OCI-LY1 (cell line): ENCODE results near the gene CPLX1.

ENCODE experiments used
- H2AFZ ChIP-seq: fragments of 200-600 bp; sonication (generic), shearing (Covaris generic); 2 replicates; pipeline ENCODE4 v1.6.0; 2014; ENCODE audit warnings: antibody characterized with exemption, mild to moderate bottlenecking, low read length
- H3F3A ChIP-seq: fragments of 200-600 bp; sonication (generic), shearing (Covaris generic); 2 replicates; pipeline ENCODE4 v1.6.0; 2014; ENCODE audit warnings: mild to moderate bottlenecking, antibody characterized with exemption, low read length, moderate library complexity; ENCODE audit not compliant: insufficient read depth
- H3K27ac ChIP-seq: fragments of 200-600 bp; sonication (generic); 2 replicates; pipeline ENCODE4 v1.5.1; 2014; ENCODE audit warnings: low read length, mixed run types, mild to moderate bottlenecking, low read depth; ENCODE audit not compliant: poor library complexity, severe bottlenecking
- H3K27me3 ChIP-seq: fragments of 200-600 bp; sonication (generic); 2 replicates; pipeline ENCODE4 v1.6.0; 2014; ENCODE audit warnings: antibody characterized with exemption, mild to moderate bottlenecking, low read length, moderate library complexity; ENCODE audit not compliant: insufficient read depth
- H3K36me3 ChIP-seq: fragments of 200-600 bp; sonication (generic); 2 replicates; pipeline ENCODE4 v1.6.1; 2014; ENCODE audit warnings: mild to moderate bottlenecking, antibody characterized with exemption, low read length, moderate library complexity, mixed read lengths; ENCODE audit not compliant: insufficient read depth
- H3K4me1 ChIP-seq: fragments of 200-600 bp; sonication (generic); 2 replicates; pipeline ENCODE4 v1.5.1; 2014; ENCODE audit warnings: mild to moderate bottlenecking, low read length, moderate library complexity; ENCODE audit not compliant: insufficient read depth, severe bottlenecking
- H3K4me2 ChIP-seq: fragments of 200-600 bp; sonication (generic), shearing (Covaris generic); 2 replicates; pipeline ENCODE4 v1.6.1; 2014; ENCODE audit warnings: low read length
- H3K4me3 ChIP-seq: fragments of 200-600 bp; sonication (generic); 2 replicates; pipeline ENCODE4 v1.5.1; 2014; ENCODE audit warnings: low read length, low read depth, mild to moderate bottlenecking, mixed read lengths; ENCODE audit not compliant: poor library complexity, severe bottlenecking
- H3K79me2 ChIP-seq: fragments of 200-600 bp; shearing (Covaris generic); 2 replicates; pipeline ENCODE4 v1.6.1; 2016; ENCODE audit warnings: mixed run types, low read length, mixed read lengths; ENCODE audit not compliant: insufficient read depth
- H3K9ac ChIP-seq: fragments of 200-600 bp; sonication (generic), shearing (Covaris generic); 2 replicates; pipeline ENCODE4 v1.6.1; 2014; ENCODE audit warnings: mild to moderate bottlenecking, low read length, mixed read lengths
- H3K9me2 ChIP-seq: fragments of 200-600 bp; sonication (generic), shearing (Covaris generic); 2 replicates; pipeline ENCODE4 v1.6.1; 2014; ENCODE audit warnings: low read depth, mild to moderate bottlenecking, low read length, mixed read lengths
- H3K9me3 ChIP-seq: fragments of 200-600 bp; shearing (Covaris generic); 2 replicates; pipeline ENCODE4 v1.6.1; 2014; ENCODE audit warnings: low read length, mixed read lengths
- H4K20me1 ChIP-seq: fragments of 200-600 bp; sonication (generic), shearing (Covaris generic); 2 replicates; pipeline ENCODE4 v1.6.0; 2016; ENCODE audit warnings: mild to moderate bottlenecking, low read length; ENCODE audit not compliant: insufficient read depth
- CTCF ChIP-seq: fragments of 200-600 bp; sonication (generic), shearing (Covaris generic); IDR thresholded peaks from 2 replicates; pipeline ENCODE4 v1.5.1; 2017; ENCODE audit warnings: mild to moderate bottlenecking, antibody characterized with exemption, low read length, moderate library complexity, mixed read lengths
- EZH2 ChIP-seq: fragments of 200-600 bp; sonication (generic), shearing (Covaris generic); IDR thresholded peaks from 2 replicates; pipeline ENCODE4 v1.8.0; 2017; ENCODE audit warnings: borderline replicate concordance, mixed run types, mild to moderate bottlenecking, antibody characterized with exemption, low read length, moderate library complexity, mixed read lengths

CPLX1 gene

GRCh38 chr4:788006-788635 is 37.8 kb downstream of the CPLX1 start:
- H3K79me2 ChIP-seq: no peaks in the 10 kb centered on the region
- H3K36me3 ChIP-seq: no peaks in the 10 kb centered on the region
- H3K9ac ChIP-seq: no peak overlapping the region
- no peak overlapping the region for H3K4me2 ChIP-seq
- H3K27me3 ChIP-seq: no peaks in the 10 kb centered on the region
- H3F3A ChIP-seq: no peaks in the 10 kb centered on the region
- H4K20me1 ChIP-seq: no peaks in the 10 kb centered on the region
- TF ChIP-seq CTCF: no peak
- TF ChIP-seq EZH2: no peak
- H3K4me1 ChIP-seq: peaks cover 9% of the 10 kb centered on the region
- H3K4me3 ChIP-seq: no peak overlapping the region
- H3K27ac ChIP-seq: no peak overlapping the region
- H2AFZ ChIP-seq: no peak overlapping the region
- no peaks in the 10 kb centered on the region for H3K9me3 ChIP-seq
- no peaks in the 10 kb centered on the region for H3K9me2 ChIP-seq

DNA sequence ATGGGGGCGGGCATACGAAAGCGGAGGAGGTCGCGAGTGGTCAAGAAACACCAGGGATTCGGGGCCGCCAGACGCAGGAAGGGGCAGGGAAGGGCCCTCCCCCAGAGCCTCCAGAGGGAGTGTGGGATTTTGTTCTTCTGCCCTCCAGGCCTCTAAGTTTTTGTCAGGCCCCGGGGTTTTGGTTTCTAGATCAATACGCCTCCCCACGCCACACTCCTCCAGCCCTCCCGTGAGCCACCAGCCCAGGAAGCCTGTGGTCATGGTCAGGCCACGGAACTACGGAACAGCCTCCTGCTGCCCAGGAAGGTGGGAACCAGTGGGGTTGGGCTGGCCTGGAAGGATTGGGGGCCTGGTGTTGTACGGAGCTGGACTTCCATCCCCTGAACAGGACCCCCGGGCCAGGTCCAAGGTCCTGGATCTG is 38.4 kb downstream of the CPLX1 start:
- no peaks in the 10 kb centered on the region for H3K36me3 ChIP-seq
- no peaks in the 10 kb centered on the region for H3K9me3 ChIP-seq
- no peak overlapping the region for H3K27ac ChIP-seq
- peaks cover 4% of the 10 kb centered on the region for H3K4me1 ChIP-seq
- H2AFZ ChIP-seq: no peak overlapping the region
- no peak overlapping the region for H3K4me3 ChIP-seq
- no peaks in the 10 kb centered on the region for H3K79me2 ChIP-seq
- no peak overlapping the region for H3K9ac ChIP-seq
- H3F3A ChIP-seq: no peaks in the 10 kb centered on the region
- H3K27me3 ChIP-seq: no peaks in the 10 kb centered on the region
- no peak overlapping the region for H3K4me2 ChIP-seq
- no peak for TF ChIP-seq CTCF
- TF ChIP-seq EZH2: no peak
- H4K20me1 ChIP-seq: no peaks in the 10 kb centered on the region
- no peaks in the 10 kb centered on the region for H3K9me2 ChIP-seq

- Histone ChIP-seq H3K27me3 (no peaks in the 10 kb centered on the region), H3K4me1 (peaks cover 6% of the 10 kb centered on the region), H3K4me2 (no peak overlapping the region), H4K20me1 (no peaks in the 10 kb centered on the region), H3K27ac (no peak overlapping the region), H3K79me2 (no peaks in the 10 kb centered on the region), H3K9me3 (no peaks in the 10 kb centered on the region), H3K9ac (no peak overlapping the region), H3K36me3 (no peaks in the 10 kb centered on the region), H3K4me3 (no peak overlapping the region), H3K9me2 (no peaks in the 10 kb centered on the region), H3F3A (no peaks in the 10 kb centered on the region), H2AFZ (no peak overlapping the region)
- TF ChIP-seq CTCF: no peak
- TF ChIP-seq EZH2: no peak
Observed at GRCh38 chr4:786861-787300, 39.0 kb downstream of the CPLX1 start.
